GM18517 (cell line): ENCODE measurements around the gene SLC37A4.
"Not testable (repeated sequence)": the region's sequence is repeated elsewhere in the genome, so short reads cannot be mapped to it uniquely, and the experiment has no call there.

Experiments used
- ATAC-seq: cut with Tn5 transposase; IDR thresholded peaks from one replicate; pipeline ENCODE4 v1.9.1; 2021; ENCODE audit warnings: mild to moderate bottlenecking, moderate library complexity; ENCODE audit not compliant: unreplicated experiment

SLC37A4 gene

DNA sequence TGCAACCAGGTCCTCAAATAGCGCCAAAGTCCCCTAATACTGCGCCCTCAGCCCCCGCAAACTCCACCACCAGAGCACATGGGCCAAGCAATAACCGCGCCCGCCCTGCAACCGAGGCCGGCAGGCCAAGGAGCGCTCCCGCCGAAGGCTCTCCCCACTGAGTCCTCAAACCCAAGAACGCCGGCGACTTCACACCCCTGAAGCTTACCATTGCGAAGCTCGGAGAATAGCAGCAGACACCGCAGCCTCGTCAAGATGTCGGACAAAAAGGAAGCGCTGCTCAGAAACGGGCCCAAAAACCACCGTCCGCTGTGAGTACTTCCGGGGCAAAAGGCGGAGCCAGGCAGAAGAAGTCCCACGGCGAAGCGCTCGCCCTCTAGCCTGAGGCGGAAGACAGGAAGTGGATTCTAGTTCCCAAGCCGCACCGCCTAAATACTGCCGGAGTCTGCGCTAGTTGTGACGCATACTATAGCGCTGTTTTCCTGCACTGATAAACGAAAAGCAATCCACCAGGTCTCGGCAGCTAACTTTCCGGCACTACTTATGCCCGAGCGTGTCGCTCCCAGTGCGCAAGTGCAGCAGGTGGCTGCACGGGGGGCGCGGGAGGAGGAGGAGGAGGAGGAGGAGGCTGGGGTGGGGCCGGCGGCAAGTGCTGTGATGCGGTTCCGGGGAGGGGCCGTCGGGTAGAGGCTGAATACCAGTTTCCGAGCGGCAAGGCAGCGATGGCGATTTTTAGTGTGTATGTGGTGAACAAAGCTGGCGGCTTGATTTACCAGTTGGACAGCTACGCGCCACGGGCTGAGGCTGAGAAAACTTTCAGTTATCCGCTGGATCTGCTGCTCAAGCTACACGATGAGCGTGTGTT, 12.4 kb downstream of the SLC37A4 start, which contains the start of the genes RPS25 and TRAPPC4:
RPS25 (minus strand) TSS at position 270 of the 865 bp plus-strand sequence; CDS start at position 211, 59 bp downstream.
TRAPPC4 (plus strand) TSS at position 693 of the 865 bp plus-strand sequence; CDS start at position 723, 30 bp downstream.
- ATAC-seq = peak; percentile 83

DNA sequence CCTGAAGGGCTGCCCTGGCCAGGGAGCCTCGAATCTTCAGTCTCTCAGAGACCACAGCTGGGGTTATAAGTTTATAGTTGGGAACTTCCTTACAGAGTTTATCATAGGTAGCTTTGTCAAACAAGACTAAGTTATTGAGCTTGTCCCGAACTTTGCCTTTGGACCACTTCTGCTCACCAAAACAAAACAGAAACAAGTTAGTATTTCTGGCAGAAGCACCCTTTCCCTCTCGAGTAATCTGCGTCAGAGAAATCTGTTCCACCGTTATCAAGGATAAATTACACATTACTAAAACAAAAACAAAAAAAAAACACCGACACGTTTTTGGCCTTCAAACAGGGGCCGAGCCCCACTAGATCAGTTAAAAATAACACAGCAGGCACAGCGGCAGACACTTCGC, 13.3 kb downstream of the SLC37A4 start:
- not testable (repeated sequence) for ATAC-seq

DNA sequence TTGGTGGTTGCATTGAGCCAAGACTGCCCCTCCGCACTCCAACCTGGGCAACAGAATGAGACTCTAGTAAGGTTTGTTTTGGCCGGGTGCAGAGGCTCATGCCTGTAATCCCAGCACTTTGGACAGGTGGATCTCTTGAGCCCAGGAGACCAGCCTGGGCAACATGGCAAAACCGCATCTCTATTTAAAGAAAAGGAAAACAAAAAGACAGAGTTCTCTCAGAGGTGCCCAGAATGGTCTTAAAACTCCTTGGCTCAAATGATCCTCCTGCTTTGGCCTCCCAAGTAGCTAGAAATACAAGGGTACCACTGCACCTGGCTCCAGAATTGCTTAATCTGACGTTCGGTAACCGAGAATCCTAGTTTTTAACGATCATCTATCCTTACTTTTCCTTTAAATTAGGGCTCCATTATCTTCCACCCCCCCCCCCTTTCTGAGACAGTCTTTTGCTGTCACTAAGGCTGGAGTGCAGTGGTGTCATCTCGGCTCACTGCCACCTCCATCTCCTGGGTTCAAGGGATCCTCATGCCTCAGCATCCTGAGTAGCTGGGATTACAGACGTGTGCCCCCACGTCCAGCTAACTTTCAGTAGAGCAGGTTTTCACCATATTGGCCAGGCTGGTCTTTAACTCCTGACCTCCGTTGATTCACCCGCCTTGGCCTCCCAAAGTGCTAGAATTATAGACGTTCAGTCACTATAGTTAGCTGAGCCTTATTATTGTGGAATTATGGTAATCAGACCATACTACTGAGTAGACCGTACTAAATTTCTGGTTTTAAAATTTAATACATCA, 14.3 kb downstream of the SLC37A4 start:
- ATAC-seq = no peak

DNA sequence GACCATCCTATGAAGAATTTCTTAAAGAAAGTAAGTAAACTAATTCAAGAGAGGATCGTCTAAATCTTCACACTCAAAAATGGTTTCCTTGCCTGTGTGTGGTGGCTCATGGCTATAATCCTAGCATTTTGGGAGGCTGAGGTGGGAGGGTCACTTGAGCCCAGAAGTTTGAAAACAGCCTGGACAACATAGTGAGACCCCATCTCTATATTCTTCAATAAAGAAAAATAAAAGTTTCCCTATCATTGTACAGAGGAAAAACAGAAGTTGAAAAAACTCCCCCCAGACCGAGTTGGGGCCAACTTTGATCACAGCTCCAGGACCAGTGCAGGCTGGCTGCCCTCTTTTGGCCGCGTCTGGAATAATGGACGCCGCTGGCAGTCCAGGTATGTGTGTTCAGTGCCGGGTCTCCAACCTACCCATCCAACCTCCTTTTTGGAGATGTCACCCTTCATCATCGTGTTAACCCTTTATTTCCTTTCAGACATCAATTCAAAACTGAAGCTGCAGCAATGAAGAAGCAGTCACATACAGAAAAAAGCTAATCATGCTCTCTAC, 15.5 kb downstream of the SLC37A4 start:
- ATAC-seq = no peak

DNA sequence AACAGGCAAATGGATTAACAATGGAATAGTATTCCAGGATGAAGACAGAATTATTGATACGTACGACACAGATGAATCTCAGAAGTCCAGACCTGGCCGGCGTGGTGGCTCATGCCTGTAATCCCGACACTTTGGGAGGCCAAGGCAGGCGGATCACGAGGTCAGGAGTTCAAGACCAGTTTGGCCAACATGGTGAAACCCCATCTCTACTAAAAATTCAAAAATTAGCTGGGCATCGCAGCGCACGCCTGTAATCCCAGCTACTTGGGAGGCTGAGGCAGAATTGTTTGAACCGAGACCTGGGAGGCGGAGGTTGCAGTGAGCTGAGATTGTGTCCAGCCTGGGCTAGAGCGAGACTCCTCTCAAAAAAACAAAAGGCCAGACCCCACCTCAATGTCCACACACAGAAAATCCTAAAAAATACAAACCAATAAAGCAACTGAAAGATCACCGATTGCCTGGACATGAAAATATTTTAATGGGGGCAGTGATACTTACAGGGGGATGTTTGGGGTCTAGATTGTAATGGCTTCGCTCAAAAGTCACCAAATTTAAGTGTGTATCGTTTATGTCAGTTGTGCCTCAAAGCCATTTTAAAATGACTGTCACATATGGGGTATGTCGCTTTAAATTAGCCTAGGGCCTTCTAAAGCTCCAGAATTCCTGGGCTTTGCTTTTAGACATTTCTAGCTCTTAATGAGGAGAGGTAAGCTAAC, 16.3 kb downstream of the SLC37A4 start:
- ATAC-seq = no peak

DNA sequence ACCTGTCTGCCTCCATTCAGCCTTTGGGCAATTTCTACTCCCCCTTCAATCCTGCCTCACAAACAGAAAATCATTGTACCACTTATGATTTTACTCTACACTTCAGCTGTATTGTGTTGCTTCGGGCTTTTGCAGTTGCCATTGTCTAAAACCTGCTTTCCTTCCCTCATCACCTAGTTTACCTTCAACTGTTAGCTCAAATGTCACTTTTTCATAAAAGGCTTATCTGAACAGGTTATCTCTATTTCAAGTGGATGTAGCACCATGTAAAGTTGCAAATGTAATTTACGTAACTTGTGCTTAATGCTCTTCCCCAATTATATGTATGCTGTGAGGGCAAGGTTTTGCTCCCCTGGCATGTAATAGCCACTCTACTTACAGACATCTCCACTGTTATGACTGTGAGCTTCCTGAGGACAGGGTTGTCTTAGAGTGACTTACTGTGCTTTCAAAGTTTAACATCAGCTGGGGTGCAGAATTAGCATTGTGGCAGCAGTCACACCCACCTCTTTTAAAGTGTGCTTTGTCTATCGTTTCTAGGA, 18.0 kb downstream of the SLC37A4 start:
- no peak for ATAC-seq

DNA sequence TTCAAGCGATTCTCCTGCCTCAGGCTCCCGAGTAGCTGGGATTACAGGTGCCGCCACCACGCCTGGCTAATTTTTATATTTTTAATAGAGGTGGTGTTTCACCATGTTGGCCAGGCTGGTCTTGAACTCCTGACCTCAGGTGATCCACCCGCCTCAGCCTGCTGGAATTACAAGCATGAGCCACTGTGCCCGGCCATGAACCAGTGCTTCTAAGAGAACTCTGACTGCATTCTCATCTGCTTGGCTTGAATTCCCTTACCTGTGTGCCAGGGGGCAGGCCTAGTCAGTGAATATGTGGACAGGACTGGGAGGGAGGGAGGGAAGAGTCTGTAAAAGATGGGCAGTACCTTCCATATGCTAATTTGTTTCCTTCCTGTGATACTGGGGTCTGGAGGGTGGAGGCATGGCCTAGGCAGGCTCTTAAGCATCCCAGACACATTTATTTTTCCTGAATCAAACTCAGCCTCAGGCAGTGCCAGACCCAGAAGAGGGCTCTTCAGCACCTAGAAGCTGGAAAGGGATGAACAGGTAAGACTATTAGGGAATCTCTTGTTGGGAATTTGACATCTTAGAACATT, 19.1 kb downstream of the SLC37A4 start:
- no peak for ATAC-seq

DNA sequence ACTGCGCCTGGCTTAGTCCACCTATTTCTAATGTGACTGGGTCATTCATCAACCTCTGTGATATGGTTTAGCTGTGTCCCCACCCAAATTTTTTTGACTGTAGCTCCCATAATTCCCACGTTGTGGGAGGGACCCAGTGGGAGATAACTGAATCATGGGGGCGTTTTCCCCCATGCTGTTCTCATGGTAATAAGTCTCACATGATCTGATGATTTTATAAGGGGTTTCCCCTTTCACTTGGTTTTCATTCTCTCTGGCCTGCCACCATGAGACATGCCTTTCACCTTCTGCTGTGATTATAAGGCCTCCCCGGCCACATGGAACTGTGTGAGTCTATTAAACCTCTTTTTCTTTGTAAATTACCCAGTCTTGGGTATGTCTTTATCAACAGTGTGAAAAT, 24.0 kb downstream of the SLC37A4 start:
- no peak for ATAC-seq

DNA sequence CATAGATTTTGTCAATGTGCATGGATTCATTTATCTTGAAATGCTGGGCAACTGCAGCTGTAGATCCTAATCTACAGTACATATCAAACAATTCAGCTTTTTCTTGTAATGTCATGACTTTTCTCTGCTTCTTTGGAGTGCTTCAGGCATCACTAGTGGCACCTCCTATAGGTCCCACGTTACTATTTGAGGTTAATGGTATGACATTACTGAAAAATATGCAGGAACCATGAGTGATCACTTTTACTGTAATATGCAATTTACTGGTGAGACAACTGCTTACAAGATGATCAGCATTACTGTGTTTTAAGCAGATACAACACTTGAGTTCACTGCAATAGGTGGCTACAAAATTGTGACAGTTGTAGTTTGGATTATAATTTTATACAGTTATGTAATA, 29.8 kb downstream of the SLC37A4 start:
- no peak for ATAC-seq

DNA sequence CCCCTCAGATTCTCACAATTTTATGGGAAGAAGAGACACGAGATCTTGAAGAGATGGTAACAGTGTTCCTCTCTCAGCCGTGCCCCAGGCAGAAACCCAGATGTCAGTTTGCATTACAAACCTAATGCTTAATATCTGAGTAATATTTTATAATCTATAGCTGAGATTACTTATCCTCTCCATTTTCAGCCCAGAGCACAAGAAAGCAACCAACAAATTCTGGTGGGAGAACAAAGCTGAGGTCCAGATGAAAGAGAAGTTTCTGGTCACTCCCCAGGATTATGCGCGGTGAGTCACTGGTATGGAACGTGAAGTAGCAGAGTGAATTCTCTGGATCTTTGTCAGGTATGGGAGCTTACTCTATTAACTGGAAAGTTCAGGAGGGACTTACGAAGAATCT, 31.9 kb downstream of the SLC37A4 start:
- no peak for ATAC-seq

DNA sequence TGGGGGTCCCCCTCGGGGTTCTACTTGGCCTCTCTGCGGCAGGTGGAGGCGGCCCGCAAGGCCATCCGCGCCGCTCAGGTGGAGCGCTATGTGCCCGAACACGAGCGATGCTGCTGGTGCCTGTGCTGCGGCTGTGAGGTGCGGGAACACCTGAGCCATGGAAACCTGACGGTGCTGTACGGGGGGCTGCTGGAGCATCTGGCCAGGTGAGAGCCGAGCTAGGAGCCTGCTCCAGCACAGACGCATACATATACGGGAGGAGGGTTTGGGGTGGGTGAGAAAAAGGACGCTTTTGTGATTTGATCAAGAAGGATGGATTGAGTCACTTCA, 32.3 kb downstream of the SLC37A4 start:
- no peak for ATAC-seq

DNA sequence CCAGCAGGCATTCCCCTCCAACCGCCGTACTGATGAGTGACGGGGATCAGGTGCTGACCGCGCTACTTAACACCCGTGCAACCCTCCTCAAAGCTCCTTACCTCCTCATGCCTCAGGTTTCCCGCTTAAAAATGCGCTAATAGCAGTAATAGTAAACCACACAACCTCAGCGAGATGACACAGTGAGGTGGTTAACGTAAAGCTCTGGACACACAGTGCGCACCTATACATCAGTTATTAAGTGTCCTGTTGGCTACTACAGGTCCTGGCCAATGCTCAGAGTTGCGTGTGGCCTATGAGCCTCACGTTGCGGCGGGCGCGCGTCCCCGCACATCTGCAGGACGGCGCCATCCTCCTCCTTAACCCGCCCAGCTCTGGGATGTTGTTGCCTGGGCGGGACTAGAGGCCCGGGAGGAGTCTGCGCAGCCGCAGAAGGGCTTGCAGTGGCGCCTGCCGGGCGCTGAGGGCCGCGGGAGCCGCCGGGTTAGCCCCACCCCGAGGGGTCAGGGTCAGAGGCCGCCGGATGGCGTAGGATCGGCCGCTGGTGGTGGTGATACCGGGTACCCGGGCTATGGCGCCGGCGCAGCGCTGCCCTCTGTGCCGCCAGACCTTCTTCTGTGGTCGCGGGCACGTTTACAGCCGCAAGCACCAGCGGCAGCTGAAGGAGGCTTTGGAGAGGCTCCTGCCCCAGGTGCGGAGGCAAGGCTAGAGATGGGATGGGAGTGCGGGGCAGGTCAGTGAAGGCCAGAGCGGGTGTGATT, 32.9 kb downstream of the SLC37A4 start, which contains the start of gene CENATAC:
CENATAC (plus strand) TSS at position 512 of the 761 bp plus-strand sequence; CDS start at position 572, 60 bp downstream.
- peak; percentile 84 for ATAC-seq

DNA sequence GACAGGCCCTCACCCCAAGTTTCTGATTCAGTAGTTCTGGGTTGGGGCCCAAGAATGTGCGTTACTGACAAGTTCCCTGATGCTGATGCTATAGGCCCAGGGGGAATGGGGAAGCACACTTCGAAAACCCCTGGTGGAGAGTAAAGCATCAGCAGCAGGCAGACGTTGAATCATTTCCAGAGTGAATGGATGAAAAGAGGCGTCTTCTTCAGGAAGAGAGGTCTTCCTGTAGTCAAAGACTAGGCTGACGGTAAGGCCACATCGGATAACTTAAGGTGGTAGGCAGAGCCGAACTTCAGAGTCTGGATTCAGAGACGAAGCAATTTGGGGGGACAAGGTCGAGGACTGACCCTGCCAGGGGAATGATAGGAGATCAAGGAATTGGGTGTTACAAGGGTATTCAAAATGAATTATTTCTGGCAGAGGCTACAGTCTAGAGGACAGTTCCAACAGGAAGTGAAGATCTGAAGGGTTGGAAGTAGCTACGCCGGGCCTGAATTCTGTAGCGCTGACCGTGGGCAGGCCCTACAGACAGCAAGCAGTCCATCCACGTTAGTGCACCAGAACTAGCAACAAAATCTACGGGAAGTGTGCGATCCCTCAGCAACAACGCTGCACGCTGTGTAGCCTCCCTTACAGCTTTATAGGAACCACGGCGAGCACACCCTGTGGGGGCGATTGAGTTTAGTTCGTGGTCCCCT, 33.6 kb downstream of the SLC37A4 start:
- ATAC-seq = peak; percentile 13

DNA sequence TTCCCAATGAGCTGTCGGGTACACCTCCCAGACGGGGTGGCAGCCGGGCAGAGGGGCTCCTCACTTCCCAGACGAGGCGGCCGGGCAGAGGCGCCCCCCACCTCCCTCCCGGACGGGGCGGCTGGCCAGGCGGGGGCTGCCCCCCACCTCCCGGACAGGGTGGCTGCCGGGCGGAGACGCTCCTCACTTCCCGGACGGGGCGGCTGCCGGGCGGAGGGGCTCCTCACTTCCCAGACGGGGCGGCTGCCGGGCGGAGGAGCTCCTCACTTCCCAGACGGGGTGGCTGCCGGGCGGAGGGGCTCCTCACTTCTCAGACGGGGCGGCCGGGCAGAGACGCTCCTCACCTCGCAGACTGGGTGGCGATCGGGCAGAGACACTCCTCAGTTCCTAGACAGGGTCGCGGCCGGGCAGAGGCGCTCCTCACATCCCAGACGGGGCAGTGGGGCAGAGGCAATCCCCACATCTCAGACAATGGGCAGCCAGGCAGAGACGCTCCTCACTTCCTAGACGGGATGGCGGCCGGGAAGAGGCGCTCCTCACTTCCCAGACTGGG, 39.1 kb downstream of the SLC37A4 start:
- ATAC-seq = not testable (repeated sequence)

DNA sequence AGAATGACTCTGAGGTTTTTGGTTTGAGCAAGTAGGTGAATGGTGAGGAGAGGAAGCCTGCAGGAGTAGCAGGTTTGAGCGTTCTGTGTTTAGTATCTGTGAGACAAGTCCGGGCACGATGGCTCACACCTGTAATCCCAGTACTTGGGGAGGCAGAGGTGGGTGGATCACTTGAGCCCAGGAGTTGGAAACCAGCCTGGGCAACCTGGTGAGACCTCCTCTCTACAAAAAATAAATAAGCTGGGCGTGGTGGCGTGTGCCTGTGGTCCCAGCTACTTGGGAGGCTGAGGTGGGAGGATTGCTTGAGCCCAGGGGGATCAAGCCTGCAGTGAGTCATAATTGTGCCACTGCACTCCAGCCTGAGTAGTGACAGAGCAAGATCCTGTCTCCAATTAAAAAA, 42.4 kb downstream of the SLC37A4 start:
- no peak for ATAC-seq

DNA sequence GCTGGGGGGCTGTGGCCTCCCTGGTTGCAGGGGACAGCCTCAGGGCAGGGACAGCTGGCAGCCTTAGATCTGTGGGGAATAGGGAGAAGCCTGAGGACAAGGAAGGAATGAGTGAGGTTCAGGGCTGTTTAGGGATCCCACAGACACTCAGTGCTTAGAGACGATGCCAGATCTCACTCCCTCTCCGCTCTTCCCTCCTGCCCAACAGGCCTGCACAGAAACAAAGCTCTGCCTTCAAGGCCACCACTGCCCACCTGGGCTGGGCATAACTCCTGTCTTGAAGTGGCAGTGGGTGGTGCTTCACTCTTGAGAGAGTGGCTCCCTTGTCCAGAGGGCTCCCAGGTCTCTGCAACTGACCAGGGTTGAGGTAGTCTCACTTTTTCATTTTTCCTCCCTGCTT, 45.9 kb downstream of the SLC37A4 start:
- no peak for ATAC-seq

DNA sequence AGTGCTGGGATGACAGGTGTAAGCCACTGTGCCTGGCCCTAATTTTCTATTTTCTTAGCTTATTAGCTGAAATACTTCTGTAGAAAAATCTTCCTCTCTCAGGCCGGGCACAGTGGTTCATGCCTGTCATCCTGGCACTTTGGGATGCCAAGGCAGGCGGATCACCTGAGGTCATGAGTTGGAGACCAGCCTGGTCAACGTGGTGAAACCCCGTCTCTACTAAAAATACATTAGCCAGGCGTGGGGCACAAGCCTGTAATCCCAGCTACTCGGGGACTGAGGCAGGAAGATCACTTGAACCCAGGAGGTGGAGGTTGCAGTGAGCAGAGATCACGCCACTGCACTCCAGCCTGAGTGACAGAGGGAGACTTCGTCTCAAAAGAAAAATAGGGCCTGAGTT, 46.3 kb downstream of the SLC37A4 start:
- ATAC-seq = not testable (repeated sequence)

DNA sequence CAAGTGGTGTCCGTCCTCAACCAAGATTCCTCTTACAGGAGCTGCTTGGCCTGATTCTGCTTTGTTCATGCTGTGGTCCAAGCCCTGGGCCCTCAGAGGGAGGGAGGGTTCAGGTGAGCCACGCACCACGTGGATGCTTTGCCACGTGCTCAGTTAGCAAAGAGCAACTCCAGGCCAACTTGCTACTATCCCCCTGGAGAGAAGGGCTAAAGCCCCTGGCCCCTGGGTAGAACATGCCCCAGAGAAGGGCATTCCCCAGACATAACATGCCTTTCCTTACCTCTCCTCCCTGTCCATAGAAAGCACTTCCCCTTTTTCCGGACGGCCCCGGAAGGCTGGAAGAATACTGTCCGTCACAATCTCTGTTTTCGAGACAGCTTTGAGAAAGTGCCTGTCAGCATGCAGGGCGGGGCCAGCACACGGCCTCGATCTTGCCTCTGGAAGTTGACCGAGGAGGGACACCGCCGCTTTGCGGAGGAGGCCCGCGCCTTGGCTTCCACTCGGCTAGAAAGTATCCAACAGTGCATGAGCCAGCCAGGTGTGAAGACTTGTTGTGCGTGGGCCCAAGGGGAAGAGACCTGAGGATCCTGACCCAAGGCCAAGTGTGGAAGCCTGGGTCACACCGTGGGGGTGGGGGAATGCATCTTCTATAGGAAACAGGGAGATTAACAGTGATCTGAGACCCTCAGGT, 50.3 kb downstream of the SLC37A4 start:
- ATAC-seq = no peak
